LHCN-M2 (cell line): Measurements from ENCODE around the gene RUVBL1. TPM values are rescaled to one million over a fixed set of nuclear protein-coding genes. Genes with fewer than 3 reads are reported as not detected.

ENCODE experiments used
- DNase-seq: peaks from one replicate; pipeline ENCODE4 v3.0.0-alpha.2; 2012; ENCODE audit warnings: low read depth
- total RNA-seq: library from RNA; depleted of rRNA; stranded (reverse); fragments of >200 nt; gene quantifications from 2 replicates; pipeline ENCODE4 v1.2.3, GENCODE V29; 2014

Gene RUVBL1
- total RNA-seq, 1 experiment from 2014 or later: 96.4 TPM

DNA sequence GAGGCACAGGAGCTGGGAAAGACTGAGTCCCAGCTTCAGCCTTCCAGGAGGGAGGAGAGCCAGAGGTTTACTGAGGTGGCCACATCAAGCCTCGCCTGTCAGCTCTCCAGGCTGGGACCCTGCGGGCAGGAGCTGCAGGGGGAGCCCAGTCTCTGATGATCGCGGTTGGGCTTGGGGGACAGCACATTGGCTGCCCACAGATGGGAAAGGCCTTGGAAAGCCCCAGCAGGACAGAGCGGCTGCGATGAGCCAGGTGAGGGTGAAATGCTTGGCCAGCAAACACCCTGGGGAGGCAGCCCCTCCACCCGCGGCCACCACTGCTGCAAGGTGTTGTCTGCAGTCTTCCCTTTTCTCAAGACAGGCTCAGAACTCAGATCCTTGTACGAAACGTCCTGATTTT, 40.2 kb downstream of the RUVBL1 start:
- DNase-seq: no peak

GRCh38 chr3:128082546-128082945, 41.1 kb downstream of the RUVBL1 start:
- no peak for DNase-seq

GRCh38 chr3:128081846-128082245, 41.8 kb downstream of the RUVBL1 start:
- DNase-seq: peak; percentile 39

DNA sequence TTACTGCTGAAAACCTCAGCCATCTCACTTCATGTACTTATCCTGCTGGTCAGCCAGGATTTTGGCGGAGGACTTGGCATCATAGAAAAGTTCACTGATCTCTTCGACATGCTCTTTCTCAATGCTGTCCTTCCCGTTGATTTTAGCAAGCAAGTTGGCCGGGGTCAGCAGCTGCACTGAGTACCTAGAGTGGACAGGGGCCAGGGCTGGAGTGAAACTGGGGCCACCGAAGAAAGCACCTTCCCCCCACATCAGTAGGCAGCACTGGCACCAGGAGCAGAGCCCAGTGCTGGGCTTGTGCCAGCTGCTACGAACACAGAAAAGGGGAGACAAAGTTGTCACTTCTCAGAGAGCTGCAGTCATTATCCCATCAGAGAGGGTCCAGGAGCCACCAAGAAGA, 42.4 kb downstream of the RUVBL1 start:
- no peak for DNase-seq

GRCh38 chr3:128080323-128081080, 43.1 kb downstream of the RUVBL1 start:
- peak; percentile 96 for DNase-seq

DNA sequence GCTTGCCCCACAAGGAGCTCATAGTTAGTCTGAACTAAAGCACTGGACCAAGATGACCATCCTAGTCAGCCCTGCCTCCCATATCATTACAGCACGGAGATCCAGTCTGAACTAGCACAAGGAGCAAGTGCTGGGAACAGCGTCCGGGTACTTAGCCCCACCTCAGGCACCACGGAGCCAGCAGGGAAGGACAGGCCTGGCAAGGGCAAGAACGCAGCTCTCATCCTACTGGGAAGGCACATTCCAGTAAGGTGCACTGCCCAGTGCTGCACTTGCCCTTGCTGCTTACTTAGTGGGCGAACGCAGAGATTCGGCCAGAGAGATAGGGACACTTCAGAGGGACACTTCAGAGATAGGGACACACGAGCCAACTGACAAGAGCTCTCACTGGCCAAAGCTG, 43.8 kb downstream of the RUVBL1 start:
- DNase-seq: no peak

GRCh38 chr3:128078875-128079274, 44.7 kb downstream of the RUVBL1 start:
- no peak for DNase-seq

DNA sequence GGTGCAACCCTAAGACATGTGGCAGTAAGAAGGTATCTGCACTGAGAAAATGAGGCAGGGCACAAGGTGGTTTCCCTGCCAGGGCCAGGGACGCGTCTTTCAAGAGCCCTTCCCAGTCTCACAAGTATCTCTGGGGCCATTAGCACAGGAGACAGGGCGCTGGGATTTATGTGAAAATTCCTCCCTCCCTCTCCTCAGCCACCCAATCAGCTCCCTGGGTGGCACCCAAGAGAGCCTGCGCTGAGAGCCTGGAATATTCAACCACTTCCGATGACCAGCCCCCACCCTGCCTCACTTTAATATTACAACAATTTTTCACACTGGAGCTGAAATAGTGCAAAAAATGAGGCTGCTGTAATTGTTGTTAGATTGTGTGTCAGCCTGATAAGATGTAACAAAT, 45.3 kb downstream of the RUVBL1 start:
- no peak for DNase-seq

- DNase-seq: no peak
These were observed 45.9 kb downstream of the RUVBL1 start for GRCh38 chr3:128077665-128078064.

DNA sequence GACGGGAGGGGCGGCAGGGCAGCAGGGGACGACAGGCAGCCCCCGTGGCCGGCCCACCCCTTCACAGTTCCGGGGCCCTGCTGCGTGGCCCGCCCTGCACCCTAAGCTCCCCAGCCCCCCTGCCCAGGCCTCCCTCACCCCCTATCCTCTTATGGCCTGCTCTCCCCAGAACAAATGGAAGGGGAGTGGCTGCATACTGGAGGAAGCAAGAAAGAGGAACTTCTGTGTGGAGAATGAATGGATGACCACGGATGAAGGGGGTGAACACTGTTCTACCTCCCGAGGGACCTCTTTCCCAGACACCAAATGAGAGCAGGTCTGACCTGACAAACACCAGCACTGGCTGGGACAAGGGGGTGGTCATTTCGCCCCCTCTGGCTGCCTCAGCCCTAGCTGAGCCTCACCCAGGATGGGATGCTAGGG, 46.4 kb downstream of the RUVBL1 start:
- DNase-seq: no peak

GRCh38 chr3:128076483-128077201, 47.0 kb downstream of the RUVBL1 start:
- no peak for DNase-seq

GRCh38 chr3:128075522-128076482, 47.8 kb downstream of the RUVBL1 start:
- peak; percentile 41 for DNase-seq

GRCh38 chr3:128074851-128075521, 48.6 kb downstream of the RUVBL1 start:
- no peak for DNase-seq

GRCh38 chr3:128073807-128074206, 49.8 kb downstream of the RUVBL1 start:
- no peak for DNase-seq

DNA sequence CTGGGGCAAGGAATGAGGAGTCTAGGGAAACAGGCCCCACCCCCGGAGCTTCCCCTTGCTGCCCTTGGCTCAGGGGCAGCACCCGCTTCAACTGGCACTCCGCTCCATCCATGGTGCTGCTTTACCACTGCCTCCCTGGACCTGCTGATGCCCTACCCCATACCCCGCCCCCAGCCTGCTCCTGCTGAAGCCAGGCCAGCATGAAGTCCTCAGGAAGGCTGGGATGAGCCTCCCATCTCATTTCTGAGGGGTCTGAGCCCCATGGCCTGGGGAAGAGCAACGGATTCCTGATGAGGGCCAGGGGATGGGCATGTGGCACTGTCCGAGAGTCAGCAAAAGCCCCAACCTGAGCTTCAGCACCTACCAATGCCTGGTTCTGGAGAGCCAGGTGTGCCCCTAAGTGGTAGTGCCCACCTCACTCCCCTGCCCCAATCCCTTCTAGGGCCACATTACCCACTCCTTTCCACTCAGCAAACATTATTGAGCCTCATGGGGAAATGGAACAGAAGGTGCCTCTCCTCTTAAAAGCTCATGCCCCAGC, 50.4 kb downstream of the RUVBL1 start:
- no peak for DNase-seq

GRCh38 chr3:128072454-128073184, 51.0 kb downstream of the RUVBL1 start:
- no peak for DNase-seq

DNA sequence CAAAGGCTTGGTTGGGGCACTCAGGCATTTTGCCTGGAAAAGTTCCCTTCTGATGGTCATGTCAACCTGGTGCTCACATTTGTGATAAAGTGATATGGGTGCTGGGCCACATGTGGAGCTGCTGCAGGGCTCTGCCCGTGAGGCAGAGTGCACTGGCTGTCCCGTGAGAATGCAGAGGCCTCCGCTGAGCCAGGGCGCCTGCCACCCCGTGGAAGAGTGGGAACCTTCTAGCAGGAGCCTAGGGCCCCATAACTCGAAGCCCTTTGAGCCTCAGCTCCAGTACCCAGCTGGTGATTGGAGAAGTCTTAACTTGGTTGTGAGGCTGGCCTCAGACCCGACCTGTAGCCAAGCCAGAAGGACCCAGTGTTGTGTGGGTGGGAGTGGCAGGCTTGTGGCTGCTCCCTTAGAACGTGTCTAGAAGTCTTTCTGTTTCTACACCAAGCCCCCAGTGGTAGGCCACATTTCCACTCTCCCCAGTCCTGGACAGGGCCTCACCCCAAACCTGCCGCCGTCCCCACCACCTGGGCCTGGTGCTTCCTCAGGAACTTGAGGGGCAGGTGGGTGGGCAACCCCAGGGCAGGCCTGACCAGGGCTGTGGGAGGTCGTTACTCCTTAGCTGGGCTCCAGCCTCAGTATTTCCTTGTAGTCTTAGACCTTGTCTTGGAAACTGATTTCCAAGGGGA, 51.7 kb downstream of the RUVBL1 start:
- DNase-seq: no peak

DNA sequence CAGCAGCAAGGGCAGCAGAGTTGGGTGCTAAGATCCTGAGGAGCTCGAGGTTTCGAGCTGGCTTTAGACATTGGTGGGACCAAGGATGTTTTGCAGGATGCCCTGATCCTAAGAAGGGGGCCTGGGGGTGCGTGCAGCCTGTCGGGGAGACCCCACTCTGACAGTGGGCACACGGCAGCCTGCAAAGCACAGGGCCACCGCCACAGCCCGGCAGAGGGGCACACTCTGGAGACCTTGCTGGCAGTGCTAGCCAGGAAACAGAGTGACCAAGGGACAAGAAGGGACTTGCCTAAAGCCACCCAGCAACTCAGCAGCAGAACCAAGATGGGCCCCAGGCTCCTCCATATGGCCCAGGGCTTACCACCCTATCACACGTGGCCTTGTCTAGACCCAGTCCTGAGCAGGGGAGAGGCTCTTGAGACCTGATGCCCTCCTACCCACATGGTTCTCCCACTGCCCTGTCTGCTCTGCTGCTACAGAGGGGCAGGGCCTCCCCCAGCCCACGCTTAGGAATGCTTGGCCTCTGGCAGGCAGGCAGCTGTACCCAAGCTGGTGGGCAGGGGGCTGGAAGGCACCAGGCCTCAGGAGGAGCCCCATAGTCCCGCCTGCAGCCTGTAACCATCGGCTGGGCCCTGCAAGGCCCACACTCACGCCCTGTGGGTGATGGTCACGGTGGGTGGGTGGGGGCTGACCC, 52.6 kb downstream of the RUVBL1 start:
- no peak for DNase-seq

DNA sequence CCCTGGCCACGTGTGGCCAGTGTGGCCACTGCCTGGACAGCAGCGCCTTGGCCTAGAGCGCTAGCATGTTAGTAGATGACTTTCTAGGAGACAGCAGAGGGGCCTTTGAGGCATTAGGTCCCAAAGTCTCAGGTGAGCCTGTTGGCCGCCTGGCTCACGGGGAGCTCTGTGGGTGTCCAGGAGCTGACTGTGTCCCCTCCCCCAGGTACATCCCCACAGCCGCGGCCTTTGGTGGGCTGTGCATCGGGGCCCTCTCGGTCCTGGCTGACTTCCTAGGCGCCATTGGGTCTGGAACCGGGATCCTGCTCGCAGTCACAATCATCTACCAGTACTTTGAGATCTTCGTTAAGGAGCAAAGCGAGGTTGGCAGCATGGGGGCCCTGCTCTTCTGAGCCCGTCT, 54.3 kb downstream of the RUVBL1 start:
- no peak for DNase-seq
